ENCODE results near the gene KRT33A. TPM values are rescaled to one million over a fixed set of nuclear protein-coding genes. Genes with fewer than 3 reads are reported as not detected.

The KRT33A gene
- total RNA-seq, 1 donor from 2014 or later, result not detected

DNA sequence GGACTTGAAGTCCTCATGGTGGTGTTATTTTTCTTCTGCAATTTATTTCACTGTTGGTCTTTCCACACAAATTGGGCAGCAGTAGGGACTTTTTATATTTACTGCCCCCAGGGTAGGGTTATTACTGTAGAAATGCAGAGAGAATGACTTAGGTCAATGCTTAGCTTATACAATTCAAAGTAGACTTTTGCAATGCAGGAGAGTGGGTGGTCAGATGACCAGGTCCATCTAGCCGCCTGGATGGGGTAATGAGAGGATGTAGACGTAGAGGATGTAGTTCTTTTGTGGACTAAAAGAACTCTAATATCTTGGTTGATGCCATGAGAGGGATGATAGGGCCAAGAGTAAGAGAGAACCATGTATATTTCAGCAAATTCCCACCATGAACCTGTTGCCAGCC is 32.4 kb downstream of the KRT33A start:
- no peaks in the 10 kb centered on the region for H3K36me3 ChIP-seq
- no peaks in the 10 kb centered on the region for H3K4me1 ChIP-seq
- intact Hi-C loops (cut with DNase I), result loop anchor here (10.0 kb wide), 1 partner anchor 307 kb away; the partner anchor contains the start of gene KRT17
- H3K4me3 ChIP-seq, result no peak overlapping the region
- H3K9me3 ChIP-seq, result peaks cover 0 to 4% of the 10 kb centered on the region in 2 donors
- TF ChIP-seq, protein P1, sequence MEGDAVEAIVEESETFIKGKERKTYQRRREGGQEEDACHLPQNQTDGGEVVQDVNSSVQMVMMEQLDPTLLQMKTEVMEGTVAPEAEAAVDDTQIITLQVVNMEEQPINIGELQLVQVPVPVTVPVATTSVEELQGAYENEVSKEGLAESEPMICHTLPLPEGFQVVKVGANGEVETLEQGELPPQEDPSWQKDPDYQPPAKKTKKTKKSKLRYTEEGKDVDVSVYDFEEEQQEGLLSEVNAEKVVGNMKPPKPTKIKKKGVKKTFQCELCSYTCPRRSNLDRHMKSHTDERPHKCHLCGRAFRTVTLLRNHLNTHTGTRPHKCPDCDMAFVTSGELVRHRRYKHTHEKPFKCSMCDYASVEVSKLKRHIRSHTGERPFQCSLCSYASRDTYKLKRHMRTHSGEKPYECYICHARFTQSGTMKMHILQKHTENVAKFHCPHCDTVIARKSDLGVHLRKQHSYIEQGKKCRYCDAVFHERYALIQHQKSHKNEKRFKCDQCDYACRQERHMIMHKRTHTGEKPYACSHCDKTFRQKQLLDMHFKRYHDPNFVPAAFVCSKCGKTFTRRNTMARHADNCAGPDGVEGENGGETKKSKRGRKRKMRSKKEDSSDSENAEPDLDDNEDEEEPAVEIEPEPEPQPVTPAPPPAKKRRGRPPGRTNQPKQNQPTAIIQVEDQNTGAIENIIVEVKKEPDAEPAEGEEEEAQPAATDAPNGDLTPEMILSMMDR (IDR thresholded peaks at IDR 0.05), result no peak
- H3K27me3 ChIP-seq, result no peaks in the 10 kb centered on the region
- no peak overlapping the region for H3K27ac ChIP-seq
- DNase-seq (ENCODE audit: low spot score in 2 of 2), result no peak

DNA sequence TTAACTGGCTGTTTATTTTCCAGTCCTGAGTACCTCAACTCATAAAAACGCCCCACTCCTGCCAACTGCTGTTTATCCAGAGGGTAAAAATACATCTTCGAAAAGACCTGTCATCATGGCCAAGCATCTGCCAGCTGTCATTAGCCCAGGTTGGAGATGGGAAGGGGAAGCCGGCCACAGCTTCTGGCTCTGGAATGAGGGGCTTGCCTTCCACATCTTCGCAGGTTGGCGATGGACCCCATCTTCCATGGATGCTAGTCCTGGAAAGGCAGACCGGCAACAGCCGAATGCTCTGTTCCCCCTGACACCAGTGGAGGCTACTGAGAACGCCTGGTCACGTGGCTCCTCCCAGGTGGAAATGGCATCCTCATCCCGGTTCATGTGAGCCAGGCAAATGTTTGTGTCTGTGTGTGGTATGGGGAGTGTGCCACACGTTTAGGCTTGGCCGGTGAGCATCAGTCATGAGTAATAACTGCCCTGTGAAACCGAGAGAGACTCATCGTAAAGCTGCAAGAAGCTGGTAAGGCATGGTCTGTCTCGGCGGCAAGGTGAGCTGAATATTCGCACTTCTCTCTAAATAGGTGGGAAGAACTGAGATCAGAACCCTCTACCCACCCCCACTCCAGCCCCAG is 34.7 kb downstream of the KRT33A start:
- H3K4me1 ChIP-seq, result no peaks in the 10 kb centered on the region
- intact Hi-C loops (cut with DNase I), result loop anchor here (10.0 kb wide), 1 partner anchor 309 kb away; the partner anchor contains the start of gene KRT17
- no peak overlapping the region for H3K27ac ChIP-seq
- peaks cover 0 to 4% of the 10 kb centered on the region in 2 donors for H3K9me3 ChIP-seq
- TF ChIP-seq, protein P1 (IDR thresholded peaks at IDR 0.05), result no peak
- H3K4me3 ChIP-seq, result no peak overlapping the region
- H3K27me3 ChIP-seq, result no peaks in the 10 kb centered on the region
- no peaks in the 10 kb centered on the region for H3K36me3 ChIP-seq
- no peak for DNase-seq (ENCODE audit: low spot score in 2 of 2)

GRCh38 chr17:41315204-41315794 is 35.3 kb downstream of the KRT33A start, which contains the start of gene KRTAP17-1:
TSS of gene KRTAP17-1 (minus strand) at chr17:41315710. CDS start at chr17:41315650, 60 bp downstream.
- H3K36me3 ChIP-seq, result no peaks in the 10 kb centered on the region
- H3K9me3 ChIP-seq, result peaks cover 0 to 4% of the 10 kb centered on the region in 2 donors
- no peaks in the 10 kb centered on the region for H3K4me1 ChIP-seq
- TF ChIP-seq, protein P1 (IDR thresholded peaks at IDR 0.05), result no peak
- no peak within 1 kb of the TSS for H3K4me3 ChIP-seq
- no peak for DNase-seq (ENCODE audit: low spot score in 2 of 2)
- H3K27ac ChIP-seq, result no peak within 1 kb of the TSS
- no peaks in the 10 kb centered on the region for H3K27me3 ChIP-seq
- intact Hi-C loops (cut with DNase I), result loop anchor here (10.0 kb wide), 1 partner anchor 310 kb away; the partner anchor contains the start of gene KRT17

DNA sequence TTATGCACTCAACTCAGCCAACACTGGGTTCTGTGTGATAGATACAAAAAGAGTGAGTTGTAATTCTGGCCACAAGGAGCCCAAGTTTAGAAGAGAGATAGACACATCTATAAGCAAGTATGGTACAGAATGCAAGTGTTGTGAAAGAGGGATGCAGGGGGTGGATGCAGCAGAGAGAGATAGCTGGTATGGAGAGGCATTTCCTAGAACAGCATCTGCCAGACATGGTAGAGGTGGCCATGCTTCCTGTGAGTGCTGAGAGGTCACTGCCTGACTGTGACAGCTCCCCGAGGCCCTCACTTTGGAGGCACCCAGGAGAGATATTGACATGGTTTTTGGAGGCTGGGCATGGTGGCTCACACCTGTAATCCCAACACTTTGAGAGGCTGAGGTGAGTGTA is 39.5 kb downstream of the KRT33A start:
- intact Hi-C loops (cut with DNase I), result loop anchor here (10.0 kb wide), 1 partner anchor 314 kb away; the partner anchor contains the start of gene KRT17
- no peaks in the 10 kb centered on the region for H3K27me3 ChIP-seq
- DNase-seq (ENCODE audit: low spot score in 2 of 2), result no peak
- H3K27ac ChIP-seq, result no peak overlapping the region
- TF ChIP-seq, protein P1 (IDR thresholded peaks at IDR 0.05), result no peak
- H3K9me3 ChIP-seq, result no peaks in the 10 kb centered on the region
- no peak overlapping the region for H3K4me3 ChIP-seq
- no peaks in the 10 kb centered on the region for H3K36me3 ChIP-seq
- no peaks in the 10 kb centered on the region for H3K4me1 ChIP-seq

DNA sequence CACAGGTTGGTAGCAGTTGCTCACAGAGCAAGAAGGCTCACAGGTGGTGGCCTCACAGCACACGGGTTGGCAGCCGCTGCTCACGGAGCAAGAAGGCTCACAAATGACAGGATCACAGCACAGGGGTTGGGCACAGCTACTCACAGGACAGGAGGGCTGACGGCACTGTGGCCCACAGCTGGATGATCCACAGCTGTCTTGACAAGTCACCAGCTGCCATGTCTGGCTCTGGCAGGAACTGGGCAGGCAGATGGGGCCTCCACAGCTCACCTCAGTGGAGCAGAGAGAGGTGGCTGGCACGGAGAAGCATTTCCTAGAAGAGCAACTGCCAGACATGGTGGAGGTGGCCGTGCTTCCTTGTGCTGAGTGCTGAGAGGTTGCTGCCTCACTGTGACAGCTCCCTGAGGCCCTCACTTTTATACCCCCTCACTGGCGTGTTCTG is 41.7 kb downstream of the KRT33A start, which contains the start of gene KRTAP16-1:
KRTAP16-1 (minus strand) TSS at position 392 of the 442 bp plus-strand sequence; CDS start at position 336, 56 bp downstream.
- no peak within 1 kb of the TSS for H3K27ac ChIP-seq
- no peaks in the 10 kb centered on the region for H3K27me3 ChIP-seq
- TF ChIP-seq, protein P1 (IDR thresholded peaks at IDR 0.05), result no peak
- no peaks in the 10 kb centered on the region for H3K4me1 ChIP-seq
- intact Hi-C loops (cut with DNase I), result no loop called here
- no peaks in the 10 kb centered on the region for H3K36me3 ChIP-seq
- no peaks in the 10 kb centered on the region for H3K9me3 ChIP-seq
- no peak within 1 kb of the TSS for H3K4me3 ChIP-seq
- DNase-seq (ENCODE audit: low spot score in 2 of 2), result no peak
